HG03280 (cell line): ENCODE results near the gene ASTN2.

ENCODE experiments used
- ATAC-seq: cut with Tn5 transposase; IDR thresholded peaks from one replicate; pipeline ENCODE4 v1.9.1; 2021; ENCODE audit warnings: mild to moderate bottlenecking, moderate library complexity; ENCODE audit not compliant: unreplicated experiment

ASTN2 gene

DNA sequence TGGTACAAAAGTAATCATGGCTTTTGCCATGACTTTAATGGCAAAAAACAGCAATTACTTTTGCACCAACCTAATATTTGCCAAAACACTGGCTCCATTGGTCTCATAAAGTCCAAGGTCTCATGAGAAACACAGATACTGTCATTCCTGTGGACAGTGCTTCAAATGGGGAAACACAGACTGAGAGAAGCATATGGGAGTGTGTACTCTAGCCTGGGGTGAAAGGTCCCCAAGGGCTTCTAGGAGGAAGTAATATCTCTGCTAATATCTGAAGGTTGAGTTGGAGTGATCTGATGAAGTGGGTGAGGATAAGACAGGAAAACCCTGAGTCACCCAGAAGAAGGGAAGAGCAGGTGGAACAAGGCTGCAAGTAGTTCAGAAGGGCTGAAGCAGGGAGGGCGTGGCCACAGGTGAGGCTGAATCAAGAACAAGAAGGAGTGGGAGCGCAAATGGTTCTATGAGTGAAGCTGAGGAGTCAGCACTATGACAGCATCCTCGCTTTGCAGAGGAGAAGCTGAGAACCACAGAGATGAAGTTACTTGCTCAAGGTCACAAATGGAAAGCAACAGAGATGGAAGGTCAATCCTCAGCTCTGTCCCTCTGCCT is 164.1 kb downstream of the ASTN2 start:
- ATAC-seq, result no peak

DNA sequence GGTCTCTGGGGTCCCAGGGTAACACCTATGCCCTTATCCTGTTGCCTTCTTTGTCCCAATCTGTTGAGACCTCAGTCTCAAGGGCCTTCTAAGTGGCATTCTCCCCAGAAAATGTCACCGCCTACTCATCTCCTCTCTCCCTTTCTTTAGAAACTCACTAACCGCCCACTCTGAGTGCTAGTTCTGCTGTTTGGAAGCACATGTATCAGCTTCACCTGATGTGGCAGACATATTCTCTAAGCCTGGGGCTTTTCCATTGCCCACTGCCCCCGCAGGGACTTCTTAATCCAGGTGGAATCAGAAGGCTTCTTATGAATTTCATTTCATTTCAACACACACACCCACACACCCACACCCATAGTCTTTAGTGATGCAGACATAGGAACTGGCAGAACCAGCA is 165.1 kb downstream of the ASTN2 start:
- ATAC-seq, result no peak

DNA sequence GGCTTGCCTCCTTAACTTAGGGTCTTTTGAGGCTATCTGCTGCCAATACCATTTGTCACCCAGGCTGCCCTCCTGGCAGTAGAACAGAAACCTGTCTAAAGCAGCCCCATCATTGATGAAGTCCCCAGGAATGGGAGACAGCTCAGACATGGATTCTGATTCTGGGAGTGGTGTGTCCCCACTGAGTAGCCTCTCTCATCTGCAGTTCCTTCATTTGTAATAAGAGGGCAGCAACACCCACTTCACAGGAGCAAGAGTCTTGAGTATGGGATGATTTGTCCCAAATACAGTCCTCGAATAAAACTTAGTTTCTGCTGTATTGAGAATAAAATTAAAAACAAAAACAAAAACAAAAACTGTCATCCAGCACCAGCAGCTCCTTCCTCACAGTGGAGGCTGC is 167.6 kb downstream of the ASTN2 start:
- no peak for ATAC-seq

DNA sequence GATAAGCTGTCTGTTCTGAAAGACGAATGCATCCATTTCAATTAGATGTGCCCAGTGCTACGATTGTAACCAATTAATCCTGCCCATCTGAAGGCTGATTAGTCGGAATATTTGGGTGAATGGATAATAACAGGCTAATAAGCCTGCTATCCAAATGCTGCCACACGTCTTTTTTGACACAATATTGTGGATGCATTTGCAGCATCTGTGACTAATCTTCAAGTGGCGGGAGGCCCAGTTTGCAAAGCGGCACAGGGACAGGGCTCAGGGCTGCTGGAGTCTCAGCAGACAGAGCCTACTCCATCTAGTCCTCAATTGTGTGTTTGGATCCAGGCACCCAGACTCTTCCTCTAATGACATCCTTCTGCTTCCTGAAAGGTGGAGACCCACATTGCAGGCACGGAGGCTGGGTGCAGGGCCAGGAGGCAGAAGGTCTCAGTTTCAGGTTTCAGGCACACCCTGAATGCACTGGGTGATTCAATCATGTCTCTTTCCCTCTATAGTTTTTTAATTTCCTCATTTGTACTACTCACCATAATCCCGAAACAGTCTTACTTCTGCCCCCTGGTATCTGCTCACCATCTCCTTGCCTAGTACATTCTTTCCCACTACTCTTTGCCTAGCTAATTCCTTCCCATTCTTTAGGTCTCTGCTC is 169.6 kb downstream of the ASTN2 start:
- ATAC-seq, result no peak

DNA sequence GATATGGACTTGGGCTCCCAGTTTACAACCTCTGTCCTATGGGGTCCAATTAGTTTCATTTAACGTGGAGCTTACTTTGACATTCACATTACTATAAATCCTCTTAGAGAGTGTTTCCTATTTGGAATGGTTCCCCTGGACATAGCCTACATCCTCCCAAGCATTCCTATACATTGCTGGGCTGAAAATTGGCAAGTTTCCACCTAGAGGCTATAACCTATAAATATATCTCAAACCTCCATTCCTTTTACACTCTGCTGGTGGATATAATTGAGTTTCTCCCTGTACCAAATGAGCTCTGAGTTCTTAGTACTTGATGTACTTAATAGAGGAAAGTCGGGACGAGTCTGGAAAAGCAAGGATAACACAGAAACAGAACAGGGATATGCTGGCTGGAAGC is 172.8 kb downstream of the ASTN2 start:
- no peak for ATAC-seq

DNA sequence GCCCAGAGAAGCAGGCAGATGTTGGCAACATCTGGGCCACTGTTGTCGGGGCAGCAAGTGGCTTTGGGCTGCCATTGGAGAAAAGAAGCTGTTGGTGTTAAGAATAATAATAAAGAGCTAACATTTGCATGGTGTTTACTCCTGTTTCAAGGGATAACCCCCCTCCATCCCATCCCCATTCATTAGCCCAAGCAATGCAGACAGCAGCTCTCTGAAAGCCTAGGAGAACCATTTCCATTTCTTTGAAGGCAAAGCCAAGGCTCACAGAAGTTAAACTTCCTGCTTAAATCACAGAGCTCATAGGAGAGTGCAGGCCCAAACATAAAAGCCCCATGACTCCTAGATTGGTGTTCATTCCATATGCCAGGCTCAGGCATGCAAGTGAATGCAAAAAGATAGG is 175.4 kb downstream of the ASTN2 start:
- ATAC-seq, result no peak

DNA sequence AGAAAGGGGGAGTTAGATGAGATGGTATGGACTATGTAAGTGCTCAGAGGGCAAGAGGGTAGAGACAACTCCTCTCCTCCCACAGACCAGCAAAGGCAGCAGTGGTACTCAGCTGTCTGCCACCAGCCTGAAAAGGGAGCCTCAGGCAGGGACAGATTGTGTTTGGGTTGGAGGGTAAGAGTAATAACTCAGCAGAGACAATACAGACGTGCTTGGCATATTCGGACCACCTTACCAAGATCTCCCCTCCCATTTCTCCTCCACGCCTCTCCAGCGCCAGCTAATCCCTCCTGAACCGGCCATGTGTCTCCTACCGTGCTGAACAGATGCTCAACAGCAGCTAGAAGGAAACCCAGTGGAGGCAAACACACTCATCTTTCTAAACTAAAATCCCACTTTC is 180.8 kb downstream of the ASTN2 start:
- ATAC-seq, result no peak

DNA sequence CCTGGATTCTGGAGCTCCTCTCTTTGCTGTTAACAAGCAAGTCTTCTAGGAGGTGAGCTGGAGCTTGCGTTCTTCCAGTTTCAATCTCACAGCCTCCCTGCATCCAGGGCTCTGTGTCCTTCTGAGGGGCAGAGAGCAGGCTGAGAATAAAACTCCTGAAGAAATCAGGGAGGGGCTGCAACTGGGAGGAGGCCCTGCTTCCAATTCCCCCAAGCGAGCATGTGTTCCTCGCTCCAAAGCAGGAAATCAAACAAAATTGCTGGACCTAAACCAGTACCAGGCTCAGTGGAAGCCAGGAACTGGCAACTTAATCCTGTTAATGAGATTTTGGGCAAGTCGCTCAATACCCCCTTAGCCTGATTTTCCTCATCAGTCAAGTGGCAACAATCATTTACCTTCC is 181.8 kb downstream of the ASTN2 start:
- ATAC-seq, result no peak

DNA sequence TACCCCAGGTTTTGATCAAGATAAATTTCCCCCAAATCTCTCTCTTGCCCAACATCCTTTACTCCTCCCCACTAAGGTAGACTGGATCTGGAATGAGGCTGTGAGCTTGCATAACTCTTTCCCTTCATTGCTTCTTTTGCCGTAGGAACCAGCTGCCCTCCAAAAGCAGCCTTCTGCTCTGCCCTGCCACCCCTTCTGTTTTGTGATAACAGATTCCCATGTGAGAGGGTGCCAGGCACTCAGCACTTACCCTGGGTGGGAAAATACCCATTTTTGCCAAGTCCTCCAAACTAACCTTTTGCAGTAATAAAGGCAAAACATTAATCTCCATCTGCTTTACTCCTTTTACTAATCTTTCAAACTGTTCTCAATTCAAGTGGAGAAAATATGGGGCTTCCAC is 182.6 kb downstream of the ASTN2 start:
- ATAC-seq, result no peak

DNA sequence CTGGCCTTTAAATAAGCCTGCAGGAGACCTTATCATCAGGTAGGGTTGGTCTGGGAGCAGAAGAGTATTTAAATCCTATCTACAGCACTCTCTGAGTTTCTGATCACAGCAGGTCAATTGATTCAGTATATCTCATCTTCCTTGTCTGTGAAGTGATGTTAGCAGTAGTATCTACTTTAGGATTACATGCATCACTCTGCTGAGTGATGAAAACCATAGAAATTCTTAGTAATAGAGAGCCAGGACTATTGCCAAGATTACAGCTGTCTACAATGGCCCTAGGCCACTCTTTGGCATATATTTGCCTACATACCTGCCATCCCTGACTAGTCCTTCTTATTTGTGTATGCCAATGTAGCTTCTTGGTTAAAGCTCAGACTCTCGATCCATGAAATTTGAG is 183.8 kb downstream of the ASTN2 start:
- no peak for ATAC-seq

DNA sequence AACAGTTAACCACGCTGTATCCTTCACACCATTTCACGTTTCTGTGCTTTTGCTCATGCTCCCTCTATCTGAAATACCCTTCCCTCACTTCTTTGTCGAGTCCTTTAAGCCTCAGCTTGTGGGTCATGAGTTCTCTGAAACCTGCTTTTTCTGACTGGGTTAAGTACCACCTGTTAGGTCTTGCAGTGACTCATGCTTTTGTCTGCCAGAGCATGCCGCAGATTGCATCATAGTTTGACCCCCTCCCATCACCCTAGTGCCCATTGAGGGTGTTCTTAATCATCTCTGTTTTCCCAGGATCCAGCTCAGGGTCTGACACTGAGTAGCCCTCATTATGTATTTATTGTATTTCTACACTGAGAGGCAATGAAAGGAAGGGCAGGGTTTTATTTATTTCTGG is 190.2 kb downstream of the ASTN2 start:
- ATAC-seq, result no peak

DNA sequence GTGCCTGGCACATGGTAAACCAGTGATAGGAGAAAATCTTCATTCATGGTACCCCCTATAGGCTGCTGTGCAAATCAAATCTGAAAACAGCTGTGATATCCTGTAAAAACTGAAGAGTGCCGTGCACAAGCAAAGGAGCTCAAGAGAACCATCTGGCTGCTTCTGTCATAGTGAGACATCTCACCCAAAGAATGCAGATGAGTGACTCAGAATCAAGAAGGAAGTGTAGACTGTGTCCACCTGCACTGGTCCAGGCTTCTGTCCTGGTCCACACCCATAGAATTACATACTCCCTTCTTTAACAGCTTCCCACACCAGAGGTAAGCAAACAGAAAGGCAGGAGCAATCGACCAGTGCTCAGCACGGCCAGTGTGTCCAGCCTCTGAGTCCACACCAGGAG is 195.9 kb downstream of the ASTN2 start:
- ATAC-seq, result no peak

DNA sequence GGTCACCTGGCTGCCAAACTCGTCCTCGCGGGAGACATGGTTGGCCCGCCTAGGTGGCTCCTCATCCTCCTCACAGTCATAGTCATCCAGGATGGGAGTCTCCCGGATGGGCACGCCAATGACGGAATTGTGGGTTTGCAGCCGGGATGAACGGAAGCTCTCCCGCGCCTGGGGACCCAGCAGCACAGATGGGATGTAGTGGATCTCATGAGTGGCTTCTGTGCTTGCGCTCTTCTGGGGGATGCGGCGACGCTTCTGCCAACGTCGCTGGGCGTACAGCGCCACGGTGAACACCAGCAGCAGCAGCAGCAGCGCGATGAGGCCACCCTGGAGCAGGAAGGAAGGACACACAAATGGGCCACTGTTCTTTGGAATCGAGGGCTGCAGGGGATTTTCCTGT is 200.4 kb downstream of the ASTN2 start:
- ATAC-seq, result no peak

DNA sequence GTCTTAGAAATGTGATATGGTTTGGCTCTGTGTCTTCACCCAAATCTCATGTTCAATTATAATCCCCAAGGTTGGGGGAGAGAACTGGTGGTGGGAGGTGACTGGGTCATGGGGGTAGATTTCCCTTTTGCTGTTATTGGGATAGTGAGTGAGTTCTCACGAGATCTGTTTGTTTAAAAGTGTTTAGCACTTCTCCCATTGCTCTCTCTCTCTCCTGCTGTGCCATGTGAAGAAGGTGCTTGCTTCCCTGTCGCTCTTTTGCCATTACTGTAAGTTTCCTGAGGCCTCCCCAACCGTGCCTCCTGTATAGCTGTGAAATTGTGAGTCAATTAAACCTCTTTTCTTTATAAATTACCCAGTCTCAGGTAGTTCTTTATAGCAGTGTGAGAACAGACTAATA is 203.6 kb downstream of the ASTN2 start:
- ATAC-seq, result no peak

DNA sequence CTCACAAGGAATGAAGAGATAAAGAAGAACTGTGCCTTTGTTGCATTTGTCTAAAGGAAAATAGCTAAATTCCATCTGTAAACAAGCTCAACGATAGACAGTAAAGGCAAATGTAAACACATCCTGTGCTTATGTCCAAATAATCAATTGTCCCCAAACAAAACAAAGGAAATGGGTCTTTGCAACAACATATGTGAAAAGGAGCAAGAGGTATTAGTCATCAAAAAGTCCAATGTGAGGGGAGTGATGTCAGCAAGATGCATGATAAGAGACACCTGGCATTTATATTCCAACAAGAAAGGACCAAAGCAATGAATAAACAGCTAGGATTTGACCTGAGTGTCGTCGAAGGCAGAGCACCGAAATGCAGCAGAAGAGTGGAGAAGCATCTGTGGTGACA is 209.1 kb downstream of the ASTN2 start:
- no peak for ATAC-seq

DNA sequence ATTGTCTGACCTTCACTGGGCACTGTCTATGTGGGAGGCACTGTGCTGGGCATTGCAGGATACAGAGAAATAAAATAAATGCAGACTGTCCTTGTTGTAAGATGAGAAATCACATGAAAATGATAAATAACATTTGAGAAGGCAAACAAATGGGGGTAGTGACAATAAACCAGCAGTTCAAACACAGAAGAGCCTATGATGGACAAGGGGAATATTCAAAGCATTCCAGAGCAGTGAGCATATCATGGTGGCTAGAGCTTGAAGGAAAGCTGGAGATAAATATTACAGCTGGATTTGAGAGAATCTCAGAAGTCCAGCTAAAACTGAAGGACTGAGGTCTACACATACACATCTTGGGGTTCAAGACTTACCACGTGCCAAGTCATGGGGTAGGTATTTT is 209.9 kb downstream of the ASTN2 start:
- ATAC-seq, result no peak

DNA sequence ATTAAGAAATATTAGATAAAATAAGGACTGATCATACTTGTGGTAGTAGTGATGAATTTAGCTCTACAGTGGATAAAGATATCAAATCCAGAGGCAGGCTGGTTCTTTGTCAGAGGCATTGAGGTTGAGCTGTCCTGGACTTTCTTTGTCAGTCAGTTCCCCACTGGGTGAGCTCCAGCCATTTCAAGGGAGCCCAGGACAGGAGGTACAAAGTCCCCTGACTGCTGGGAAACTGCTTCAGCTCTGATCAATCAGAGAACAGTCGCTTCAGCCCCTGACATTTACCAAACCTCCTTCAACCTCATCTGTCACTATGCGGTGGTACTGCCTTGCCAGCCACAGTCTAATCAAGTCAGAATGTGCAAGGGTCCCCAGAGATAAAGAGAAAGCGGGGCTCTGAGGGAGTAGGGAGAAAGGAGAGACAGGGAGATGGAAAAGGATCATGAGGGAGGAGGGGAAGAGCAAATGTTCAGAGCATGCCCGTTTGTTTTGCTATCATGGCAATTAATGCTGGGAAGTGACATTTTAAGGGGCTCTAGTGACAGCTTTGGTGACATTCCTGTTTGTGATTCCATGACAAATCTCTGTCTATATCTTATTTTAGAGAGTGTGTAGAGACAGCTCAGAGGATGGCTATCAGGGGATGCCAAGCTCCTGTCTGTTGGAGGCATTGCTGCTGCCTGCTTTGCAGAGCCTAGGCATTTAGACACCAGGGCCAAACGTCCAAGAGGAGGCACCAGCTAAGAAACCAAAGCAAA is 223.2 kb downstream of the ASTN2 start:
- ATAC-seq, result no peak

DNA sequence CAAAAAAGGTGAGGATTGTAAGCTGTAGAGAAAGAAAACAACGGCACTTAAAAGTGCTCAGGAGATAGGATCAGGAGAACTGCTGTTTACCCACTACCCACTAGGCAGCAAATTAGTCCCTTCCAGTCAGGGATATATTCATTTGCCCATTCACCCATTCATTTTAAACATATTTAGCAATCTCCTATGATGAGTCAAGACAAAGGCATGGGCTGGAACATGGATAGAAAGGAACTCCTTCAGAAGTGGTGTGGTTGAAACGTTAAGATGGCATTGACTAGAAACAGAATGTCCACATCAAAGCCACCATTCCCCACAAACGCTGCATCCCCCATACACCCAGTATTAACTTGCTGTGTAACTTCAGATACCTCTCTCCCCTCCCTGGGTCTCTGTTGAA is 225.7 kb downstream of the ASTN2 start:
- ATAC-seq, result no peak

DNA sequence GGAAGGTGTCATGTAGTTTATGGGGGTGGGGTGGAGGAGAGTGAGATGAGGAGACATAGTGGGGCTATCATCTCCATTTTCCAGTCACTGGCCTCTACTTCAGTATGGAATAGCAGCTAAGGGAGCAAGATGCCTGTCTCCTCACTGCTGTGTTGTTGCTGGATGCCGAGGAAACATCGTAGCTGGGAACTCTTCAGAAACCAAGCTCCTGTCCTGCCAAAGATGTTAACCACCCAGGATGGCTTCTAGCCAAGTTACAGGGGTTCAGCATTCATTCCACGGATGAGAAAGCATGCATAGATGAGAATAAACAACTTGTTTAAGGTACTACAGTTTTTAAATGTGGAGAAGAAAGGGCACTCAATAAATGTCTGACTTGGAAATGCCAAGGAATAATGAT is 226.5 kb downstream of the ASTN2 start:
- ATAC-seq, result no peak

DNA sequence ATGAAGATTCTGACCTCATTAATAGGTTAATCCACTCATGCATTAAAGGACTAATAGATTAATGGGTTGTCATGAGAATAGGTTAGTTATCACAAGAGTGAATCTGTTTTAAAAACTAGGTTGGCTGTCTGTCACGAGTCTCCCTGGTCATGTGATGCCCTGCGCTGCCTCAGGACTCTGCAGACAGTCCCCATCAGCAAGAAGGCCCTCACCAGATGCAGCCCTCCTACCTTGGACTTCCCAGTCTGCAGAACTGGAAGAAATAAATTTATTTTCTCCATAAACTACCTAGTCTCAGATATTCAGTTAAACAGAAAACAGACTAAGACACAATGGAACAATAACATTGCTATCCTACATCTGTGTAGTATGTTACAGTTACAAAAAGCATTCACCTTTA is 227.4 kb downstream of the ASTN2 start:
- ATAC-seq, result no peak

DNA sequence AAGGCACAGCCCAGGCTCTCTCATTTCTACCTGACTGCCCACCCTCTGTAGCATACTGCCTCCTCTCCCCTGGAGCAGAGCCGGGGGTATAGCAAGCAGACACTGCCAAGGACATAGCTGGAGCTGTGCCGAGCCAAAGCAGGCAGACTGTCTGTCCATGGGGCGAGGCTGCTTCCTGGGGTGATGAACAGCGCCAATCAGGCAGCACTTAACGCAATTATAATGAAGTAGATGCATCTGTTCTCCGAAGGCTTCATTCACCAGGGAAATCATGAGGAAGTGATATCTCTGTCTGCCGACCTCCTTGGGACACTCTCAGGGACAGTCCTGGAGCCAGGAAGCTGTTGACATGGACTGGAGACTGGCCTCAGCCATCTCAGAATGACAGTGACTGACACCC is 230.7 kb downstream of the ASTN2 start:
- ATAC-seq, result no peak

DNA sequence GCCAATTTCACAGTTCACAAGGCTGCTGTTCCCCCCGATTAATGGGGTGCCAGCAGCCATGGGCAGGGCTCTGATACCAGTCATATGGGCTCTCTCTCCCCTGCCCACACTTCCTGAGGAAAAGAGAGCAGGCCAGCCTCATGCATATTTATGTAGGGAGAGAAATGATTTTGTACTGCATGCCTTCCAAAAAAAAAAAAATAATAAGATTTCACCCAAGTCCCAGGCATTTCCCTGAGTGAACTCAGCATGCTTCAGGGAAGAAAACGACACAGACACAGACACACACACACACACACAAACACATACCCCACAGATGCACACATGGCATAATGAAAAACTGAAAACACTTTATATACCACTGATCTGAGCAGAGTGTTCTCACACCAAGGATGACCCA is 232.8 kb downstream of the ASTN2 start:
- no peak for ATAC-seq
